ENCODE results near the gene MSI2. TPM values are rescaled to one million over a fixed set of nuclear protein-coding genes. Genes with fewer than 3 reads are reported as not detected.
A peak's percentile ranks its signal among the peaks of the same experiment; 100 is the strongest.

Gene MSI2
- total RNA-seq, 1 donor from 2014 or later = 60.6 TPM

GRCh38 chr17:57445772-57446472 is 189.6 kb downstream of the MSI2 start:
- no peak for DNase-seq (ENCODE audit: low spot score)
- H3K4me1 Mint-ChIP-seq (ENCODE audit: unreplicated experiment) = peaks cover 23% of the 10 kb centered on the region
- H3K36me3 Mint-ChIP-seq (ENCODE audit: low read depth, unreplicated experiment) = peaks cover 2% of the 10 kb centered on the region
- no peak overlapping the region for H3K4me3 Mint-ChIP-seq (ENCODE audit: unreplicated experiment)
- peaks cover 6% of the 10 kb centered on the region for H3K27me3 Mint-ChIP-seq (ENCODE audit: unreplicated experiment)
- H3K9me3 Mint-ChIP-seq (ENCODE audit: unreplicated experiment) = no peaks in the 10 kb centered on the region
- peak overlapping the region; percentile 9 for H3K27ac Mint-ChIP-seq (ENCODE audit: unreplicated experiment)
- no peak for TF ChIP-seq CTCF (IDR thresholded peaks at IDR 0.05; ENCODE audit: unreplicated experiment)

- no peak for DNase-seq (ENCODE audit: low spot score)
- Mint-ChIP-seq H3K9me3 (ENCODE audit: unreplicated experiment) (no peaks in the 10 kb centered on the region), H3K4me1 (ENCODE audit: unreplicated experiment) (peaks cover 32% of the 10 kb centered on the region), H3K4me3 (ENCODE audit: unreplicated experiment) (no peak overlapping the region), H3K27ac (ENCODE audit: unreplicated experiment) (no peak overlapping the region), H3K36me3 (ENCODE audit: low read depth, unreplicated experiment) (peaks cover 2% of the 10 kb centered on the region), H3K27me3 (ENCODE audit: unreplicated experiment) (peaks cover 4% of the 10 kb centered on the region)
- TF ChIP-seq CTCF (IDR thresholded peaks at IDR 0.05; ENCODE audit: unreplicated experiment) = no peak
These were observed 191.2 kb downstream of the MSI2 start for GRCh38 chr17:57447357-57447989.

- no peak for DNase-seq (ENCODE audit: low spot score)
- Mint-ChIP-seq H3K4me3 (ENCODE audit: unreplicated experiment) (no peak overlapping the region), H3K27me3 (ENCODE audit: unreplicated experiment) (peaks cover 4% of the 10 kb centered on the region), H3K4me1 (ENCODE audit: unreplicated experiment) (peaks cover 31% of the 10 kb centered on the region), H3K36me3 (ENCODE audit: low read depth, unreplicated experiment) (peaks cover 2% of the 10 kb centered on the region), H3K9me3 (ENCODE audit: unreplicated experiment) (no peaks in the 10 kb centered on the region), H3K27ac (ENCODE audit: unreplicated experiment) (no peak overlapping the region)
- no peak for TF ChIP-seq CTCF (IDR thresholded peaks at IDR 0.05; ENCODE audit: unreplicated experiment)
These were observed 191.9 kb downstream of the MSI2 start for GRCh38 chr17:57447990-57448758.

GRCh38 chr17:57448759-57449283 is 192.5 kb downstream of the MSI2 start:
- H3K4me3 Mint-ChIP-seq (ENCODE audit: unreplicated experiment) = no peak overlapping the region
- H3K36me3 Mint-ChIP-seq (ENCODE audit: low read depth, unreplicated experiment) = peaks cover 2% of the 10 kb centered on the region
- DNase-seq (ENCODE audit: low spot score) = no peak
- no peak overlapping the region for H3K27ac Mint-ChIP-seq (ENCODE audit: unreplicated experiment)
- TF ChIP-seq CTCF (IDR thresholded peaks at IDR 0.05; ENCODE audit: unreplicated experiment) = no peak
- H3K9me3 Mint-ChIP-seq (ENCODE audit: unreplicated experiment) = no peaks in the 10 kb centered on the region
- peaks cover 29% of the 10 kb centered on the region for H3K4me1 Mint-ChIP-seq (ENCODE audit: unreplicated experiment)
- H3K27me3 Mint-ChIP-seq (ENCODE audit: unreplicated experiment) = peaks cover 4% of the 10 kb centered on the region

Measured in endothelial cell (in vitro differentiated cells).